ENCODE results near the gene TANGO2. TPM values are rescaled to one million over a fixed set of nuclear protein-coding genes. Genes with fewer than 3 reads are reported as not detected.
A peak's percentile ranks its signal among the peaks of the same experiment; 100 is the strongest.

Gene TANGO2
- total RNA-seq, 1 donor from 2014 or later = 8.2 TPM

- DNase-seq (ENCODE audit: low spot score in 2 of 2) (no peak), FAIRE-seq (no peak)
Observed at GRCh38 chr22:20024650-20025397, 3.9 kb downstream of the TANGO2 start.

DNA sequence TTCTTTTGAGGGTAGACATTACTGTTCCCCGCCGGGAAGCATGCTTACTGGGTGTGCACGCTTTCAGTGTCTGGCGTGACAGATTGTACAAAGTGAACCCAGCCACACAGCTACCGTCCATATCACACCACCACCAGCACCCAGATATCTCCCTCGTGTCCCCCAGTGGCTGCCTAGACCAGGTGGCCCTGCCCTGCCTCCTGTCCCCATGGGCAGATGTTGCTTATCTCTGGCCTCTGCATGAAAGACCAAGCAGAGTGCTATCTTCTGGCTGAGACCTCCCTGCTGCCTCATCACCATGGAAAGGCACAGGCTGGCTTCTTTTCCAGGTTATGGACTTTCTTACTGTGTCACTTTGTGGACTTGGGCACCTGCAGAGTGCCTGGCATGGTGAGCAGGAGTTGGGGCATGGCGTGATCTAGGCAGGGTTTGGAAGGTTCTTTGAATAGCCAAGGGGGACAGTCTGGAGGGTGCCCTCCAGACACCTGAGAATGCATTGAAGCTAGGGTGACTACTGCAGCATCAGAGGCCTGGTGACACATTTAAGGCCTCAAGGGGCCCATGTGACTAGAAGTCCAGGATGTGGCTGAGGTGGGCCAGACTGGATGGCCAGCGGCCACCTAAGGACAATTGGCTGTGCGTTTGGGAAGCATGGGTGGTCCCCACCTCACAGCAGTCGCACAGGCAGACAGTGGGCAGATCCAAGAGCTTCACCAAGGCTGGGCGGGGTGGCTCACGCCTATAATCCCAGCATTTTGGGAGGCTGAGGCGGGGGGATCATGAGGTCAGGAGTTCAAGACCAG lies 4.7 kb downstream of the TANGO2 start:
- DNase-seq (ENCODE audit: low spot score in 2 of 2) (no peak), FAIRE-seq (no peak)

GRCh38 chr22:20026204-20026908 lies 5.4 kb downstream of the TANGO2 start:
- FAIRE-seq = no peak
- DNase-seq (ENCODE audit: low spot score in 2 of 2) = no peak

DNA sequence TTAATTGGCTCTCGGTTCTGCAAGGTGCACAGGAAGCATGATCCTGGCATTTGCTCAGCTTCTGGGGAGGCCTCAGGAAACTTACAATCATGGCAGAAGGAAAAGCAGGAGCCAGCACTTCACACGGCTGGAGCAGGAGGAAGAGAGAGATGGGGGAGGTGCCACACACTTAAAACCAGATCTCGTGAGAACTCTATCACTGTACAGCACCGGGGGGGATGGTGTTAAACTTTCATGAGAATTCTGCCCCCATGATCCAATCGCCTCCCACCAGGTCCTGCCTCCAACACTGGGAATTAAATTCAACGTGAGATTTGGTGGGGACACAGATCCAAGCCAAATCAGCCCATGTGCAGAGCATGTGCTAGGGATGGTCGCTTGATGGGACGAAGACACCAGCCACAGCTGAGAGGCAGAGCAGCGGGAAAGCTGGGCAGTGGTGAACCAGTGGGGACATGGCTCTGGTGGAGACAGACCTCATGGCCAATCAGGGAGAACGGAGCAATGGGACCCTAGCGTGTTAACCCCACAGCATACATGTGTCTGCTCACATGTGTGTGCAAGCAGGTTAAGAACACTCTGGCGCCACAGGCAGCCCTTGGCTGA lies 6.2 kb downstream of the TANGO2 start:
- DNase-seq (ENCODE audit: low spot score in 2 of 2) = no peak

GRCh38 chr22:20027966-20028854 lies 7.3 kb downstream of the TANGO2 start:
- DNase-seq (ENCODE audit: low spot score in 2 of 2) (no peak), FAIRE-seq (no peak)

More for the DNA sequence above, 6.2 kb downstream of the TANGO2 start:
- FAIRE-seq = no peak

GRCh38 chr22:20028855-20029549 lies 8.1 kb downstream of the TANGO2 start:
- DNase-seq (ENCODE audit: low spot score in 2 of 2) (no peak), FAIRE-seq (no peak)

GRCh38 chr22:20029550-20030225 lies 8.8 kb downstream of the TANGO2 start:
- FAIRE-seq = no peak
- no peak for DNase-seq (ENCODE audit: low spot score in 2 of 2)

GRCh38 chr22:20031732-20032406 lies 11.0 kb downstream of the TANGO2 start:
- no peak for DNase-seq (ENCODE audit: low spot score in 2 of 2)
- FAIRE-seq = no peak

GRCh38 chr22:20032407-20032991 lies 11.6 kb downstream of the TANGO2 start:
- no peak for DNase-seq (ENCODE audit: low spot score in 2 of 2)
- FAIRE-seq = no peak

GRCh38 chr22:20033045-20033706 lies 12.3 kb downstream of the TANGO2 start:
- FAIRE-seq = no peak
- DNase-seq (ENCODE audit: low spot score in 2 of 2) = peak in 1 of 2 donors; percentile 65

DNA sequence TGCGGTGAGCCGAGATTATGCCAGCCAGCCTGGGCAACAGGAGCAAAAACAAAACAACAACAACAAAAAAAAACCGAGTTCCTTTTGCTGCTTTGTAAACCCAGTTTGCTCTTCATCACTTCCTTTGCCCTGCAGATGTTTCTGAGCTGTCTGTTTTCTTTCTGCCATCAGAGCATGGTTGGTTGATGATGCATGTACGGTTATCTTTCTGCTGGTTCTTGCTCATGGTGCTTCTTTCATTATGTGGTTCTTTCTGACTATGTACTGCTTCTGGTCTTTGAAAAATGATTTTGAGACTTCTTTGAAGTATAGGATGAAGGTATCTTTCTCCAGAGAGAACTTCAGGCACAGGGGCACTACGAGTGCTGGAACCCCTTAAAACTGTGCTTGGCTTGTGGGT lies 13.2 kb downstream of the TANGO2 start:
- DNase-seq (ENCODE audit: low spot score in 2 of 2) = no peak
- FAIRE-seq = no peak

DNA sequence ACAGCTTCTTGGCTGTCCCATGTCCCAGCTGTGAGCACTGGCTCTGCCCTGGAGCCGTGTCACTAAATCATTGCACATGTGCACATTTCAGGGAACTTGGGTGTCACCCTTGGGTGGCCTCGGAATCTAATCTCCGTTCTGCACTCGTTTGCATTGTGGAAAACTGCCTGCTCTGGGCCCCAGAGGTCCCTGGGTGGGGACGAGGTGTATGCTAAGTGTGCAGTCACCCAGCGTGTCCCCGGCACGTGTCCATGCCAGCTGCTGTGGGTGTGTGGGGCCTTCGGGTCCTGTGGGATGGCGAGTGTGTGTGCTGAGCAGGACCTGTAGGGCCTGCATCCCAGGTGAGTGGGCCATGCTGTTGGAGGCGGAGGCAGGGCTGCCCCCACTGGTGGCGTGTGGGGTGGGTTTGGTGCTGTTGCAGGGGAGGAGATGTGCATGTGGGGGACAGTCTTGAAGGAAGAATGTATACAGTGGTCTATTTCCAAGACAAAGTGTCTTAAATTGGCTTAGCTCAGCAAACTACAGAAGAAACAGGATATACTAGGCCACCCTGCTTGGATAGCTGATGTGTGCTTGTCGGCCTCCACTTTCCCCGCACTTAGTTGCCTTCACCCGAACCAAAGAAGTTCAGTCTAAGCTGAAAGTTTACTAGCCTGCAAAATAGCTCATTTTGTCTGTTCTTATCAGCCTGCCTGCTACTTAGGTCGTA lies 14.6 kb downstream of the TANGO2 start:
- FAIRE-seq (no peak), DNase-seq (ENCODE audit: low spot score in 2 of 2) (no peak)

DNA sequence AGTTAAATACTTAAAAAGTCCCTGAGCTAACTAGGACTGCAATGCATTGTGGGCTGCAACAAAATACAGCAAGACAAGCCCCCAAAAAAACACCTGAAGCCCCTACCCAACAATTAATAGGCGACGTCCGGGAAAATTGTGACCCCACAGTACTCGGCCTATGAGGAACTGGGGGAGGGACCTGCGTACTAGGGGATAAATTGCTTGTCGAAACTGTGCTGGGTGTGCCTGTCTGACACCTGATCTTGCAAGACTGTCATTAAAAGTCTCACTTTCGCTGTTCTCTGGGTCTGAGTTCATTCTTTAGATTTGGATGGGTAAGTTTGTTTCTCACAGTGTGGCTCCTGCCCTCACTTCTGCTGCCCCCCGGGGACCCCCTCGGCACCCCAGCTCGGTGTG lies 15.2 kb downstream of the TANGO2 start:
- DNase-seq (ENCODE audit: low spot score in 2 of 2) = no peak
- FAIRE-seq = no peak

DNA sequence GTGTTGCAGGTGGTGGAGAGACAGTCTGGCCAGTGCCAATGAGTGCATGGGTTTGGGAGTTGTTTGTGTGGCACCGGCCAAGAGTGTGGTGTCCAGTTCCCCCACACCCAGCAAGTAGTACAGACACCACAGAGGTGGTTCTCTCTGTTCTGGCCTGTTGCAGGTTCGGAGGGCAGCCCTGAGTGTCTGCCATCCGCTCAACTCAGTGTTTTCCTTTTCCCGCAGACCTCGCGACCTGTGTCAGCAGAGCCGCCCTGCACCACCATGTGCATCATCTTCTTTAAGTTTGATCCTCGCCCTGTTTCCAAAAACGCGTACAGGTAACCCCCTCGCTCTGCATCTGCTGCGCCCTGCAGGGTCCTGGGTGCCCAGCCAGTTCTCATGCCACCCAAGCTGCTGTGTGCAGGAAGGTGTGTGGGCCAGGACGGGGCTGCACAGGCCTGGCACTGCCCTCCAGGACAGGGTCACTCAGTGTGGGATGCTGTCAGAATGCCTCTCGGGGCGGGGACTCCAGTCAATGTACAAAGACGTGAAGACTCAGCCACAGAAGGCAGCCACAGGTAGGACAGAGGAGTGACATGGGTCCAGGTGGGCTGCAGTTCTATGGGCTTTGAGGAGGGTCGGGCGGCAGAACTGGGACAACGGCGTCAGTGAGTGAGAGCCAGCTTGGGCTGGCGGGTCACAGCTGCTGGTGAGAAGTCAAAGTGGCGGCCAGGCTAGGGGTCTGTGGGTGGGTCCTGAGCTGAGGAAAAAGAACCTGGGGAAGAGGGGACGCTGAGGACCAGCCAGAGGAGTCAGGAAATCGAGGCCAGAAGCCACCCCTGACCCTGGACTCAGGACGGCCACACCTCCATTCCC lies 15.9 kb downstream of the TANGO2 start:
- FAIRE-seq = no peak
- DNase-seq (ENCODE audit: low spot score in 2 of 2) = no peak

DNA sequence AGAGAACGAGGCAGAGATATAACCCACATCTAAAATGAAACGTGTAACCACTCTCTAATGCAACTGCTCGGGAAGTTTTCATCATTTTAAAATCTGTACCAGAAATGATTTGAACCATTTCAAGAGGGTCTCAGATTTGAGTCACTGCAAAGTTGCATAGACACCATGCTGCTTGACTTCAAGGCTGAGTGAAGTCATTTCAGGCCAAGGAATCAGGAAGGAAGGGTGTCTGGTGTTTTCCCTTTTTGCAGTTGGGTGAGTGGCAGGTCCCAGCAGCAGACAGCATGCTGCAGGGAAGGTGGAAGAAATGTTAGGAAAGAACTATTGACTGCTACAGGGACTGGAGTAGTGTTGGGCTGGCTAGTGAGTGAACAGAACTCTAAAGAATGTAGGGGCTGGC lies 16.5 kb downstream of the TANGO2 start:
- DNase-seq (ENCODE audit: low spot score in 2 of 2) = no peak
- FAIRE-seq = no peak

- no peak for DNase-seq (ENCODE audit: low spot score in 2 of 2)
- no peak for FAIRE-seq
Observed at GRCh38 chr22:20038574-20038973, 17.7 kb downstream of the TANGO2 start.

All from frontal cortex (tissue), 4 donors.